ENCODE measurements around the gene BMERB1.
"Not testable (repeated sequence)": the region's sequence is repeated elsewhere in the genome, so short reads cannot be mapped to it uniquely, and the experiment has no call there.

The BMERB1 gene

DNA sequence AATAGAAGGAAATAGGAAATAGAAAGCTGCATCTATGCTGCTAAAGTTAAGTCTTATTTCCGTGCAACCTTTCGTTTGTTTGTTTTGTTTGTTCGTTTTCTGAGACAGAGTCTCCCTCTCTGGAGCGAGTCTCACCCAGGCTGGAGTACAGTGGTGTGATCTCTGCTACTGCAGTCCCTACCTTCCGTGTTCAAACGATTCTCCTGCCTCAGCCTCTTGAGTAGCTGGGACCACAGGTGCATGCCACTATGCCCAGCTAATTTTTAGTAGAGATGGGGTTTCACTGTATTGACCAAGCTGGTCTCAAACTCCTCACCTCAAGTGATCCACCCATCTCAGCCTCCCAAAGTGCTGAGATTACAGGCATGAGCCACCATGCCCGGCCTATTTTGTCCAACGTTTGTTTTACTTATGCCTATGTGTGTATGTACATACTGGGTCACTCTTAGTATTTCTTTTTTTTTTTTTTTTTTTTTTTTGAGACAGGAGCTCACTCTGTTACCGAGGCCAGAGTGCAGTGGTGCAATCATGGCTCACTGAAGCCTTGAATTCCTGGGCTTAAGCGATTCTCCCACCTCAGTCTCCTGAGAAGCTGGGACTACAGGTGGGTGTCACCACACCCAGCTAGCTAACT lies 16.8 kb downstream of the BMERB1 start:
- no peak overlapping the region for H3K4me3 ChIP-seq (ENCODE audit: low read depth, low read length)
- TF ChIP-seq CTCF (IDR thresholded peaks at IDR 0.05; ENCODE audit: low read depth, low read length), result no peak

DNA sequence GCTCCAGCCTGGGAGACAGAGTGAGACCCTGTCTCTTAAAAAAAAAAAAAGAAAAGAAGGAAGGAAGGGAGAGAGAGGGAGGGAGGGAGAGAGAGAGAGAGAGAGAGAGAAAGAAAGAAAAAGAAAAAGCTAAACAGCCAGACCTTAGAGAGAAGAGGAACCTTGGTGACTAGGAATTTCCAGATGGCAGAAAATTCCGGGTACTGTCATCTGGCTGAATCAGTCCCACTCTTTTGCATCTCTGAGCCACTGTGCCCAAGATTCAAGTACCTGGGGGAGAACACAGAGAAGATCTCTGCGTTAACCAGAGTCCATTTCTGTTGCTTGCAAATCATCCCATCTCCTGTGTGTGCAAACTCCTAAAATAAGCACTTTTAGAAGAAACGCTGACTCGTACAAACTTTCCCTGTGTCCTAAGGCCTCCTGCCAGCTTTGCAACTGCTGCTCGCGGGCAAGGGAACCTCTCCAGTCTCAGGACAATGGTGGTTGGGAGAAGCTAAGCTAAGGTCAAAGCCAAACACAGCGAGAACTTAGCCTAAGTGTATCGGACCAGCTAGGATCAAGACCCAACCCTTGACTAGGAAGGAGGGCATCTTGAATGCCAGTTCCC lies 18.0 kb downstream of the BMERB1 start:
- no peak for TF ChIP-seq CTCF (IDR thresholded peaks at IDR 0.05; ENCODE audit: low read depth, low read length)

DNA sequence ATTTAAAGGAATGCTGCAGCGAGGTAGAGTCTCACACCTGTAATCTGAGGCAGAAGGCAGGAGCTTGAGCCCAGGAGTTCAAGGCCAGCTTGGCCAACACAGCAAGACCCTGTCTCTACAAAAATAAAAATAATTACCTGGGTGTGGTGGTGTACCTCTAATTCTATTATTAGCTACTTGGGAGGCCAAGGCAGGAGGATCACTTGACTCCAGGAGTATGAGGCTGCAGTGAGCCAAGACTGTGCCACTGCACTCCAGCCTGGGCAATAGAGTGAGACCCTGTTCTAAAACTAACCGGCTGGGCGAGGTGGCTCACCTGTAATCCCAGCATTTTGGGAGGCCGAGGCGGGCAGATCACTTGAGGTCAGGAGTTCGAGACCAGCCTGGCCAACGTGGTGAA lies 18.9 kb downstream of the BMERB1 start:
- not testable (repeated sequence) for H3K4me3 ChIP-seq (ENCODE audit: low read depth, low read length)

More for the DNA sequence above, 18.0 kb downstream of the BMERB1 start:
- no peak overlapping the region for H3K4me3 ChIP-seq (ENCODE audit: low read depth, low read length)

DNA sequence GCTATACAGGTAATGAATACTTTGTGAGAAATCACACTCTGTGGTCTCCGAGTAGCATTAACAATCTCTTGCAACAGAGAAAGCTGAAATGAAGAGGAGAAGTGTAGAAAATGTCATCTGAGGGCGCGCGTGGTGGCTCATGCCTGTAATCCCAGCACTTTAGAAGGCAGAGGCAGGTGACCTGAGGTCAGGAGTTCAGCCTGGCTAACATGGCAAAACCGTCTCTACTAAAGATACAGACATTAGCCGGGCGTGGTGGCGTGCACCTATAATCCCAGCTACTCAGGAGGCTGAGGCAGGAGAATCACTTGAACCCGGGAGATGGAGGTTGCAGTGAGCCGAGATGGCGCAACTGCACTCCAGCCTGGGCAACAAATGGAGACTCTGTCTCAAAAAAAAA lies 20.5 kb downstream of the BMERB1 start:
- not testable (repeated sequence) for H3K4me3 ChIP-seq (ENCODE audit: low read depth, low read length)

- no peak overlapping the region for H3K4me3 ChIP-seq (ENCODE audit: low read depth, low read length)
- TF ChIP-seq CTCF (IDR thresholded peaks at IDR 0.05; ENCODE audit: low read depth, low read length), result no peak
These were observed 23.0 kb downstream of the BMERB1 start for GRCh38 chr16:15457400-15457799.

GRCh38 chr16:15457958-15458357 lies 23.6 kb downstream of the BMERB1 start:
- H3K4me3 ChIP-seq (ENCODE audit: low read depth, low read length), result no peak overlapping the region
- TF ChIP-seq CTCF (IDR thresholded peaks at IDR 0.05; ENCODE audit: low read depth, low read length), result no peak

DNA sequence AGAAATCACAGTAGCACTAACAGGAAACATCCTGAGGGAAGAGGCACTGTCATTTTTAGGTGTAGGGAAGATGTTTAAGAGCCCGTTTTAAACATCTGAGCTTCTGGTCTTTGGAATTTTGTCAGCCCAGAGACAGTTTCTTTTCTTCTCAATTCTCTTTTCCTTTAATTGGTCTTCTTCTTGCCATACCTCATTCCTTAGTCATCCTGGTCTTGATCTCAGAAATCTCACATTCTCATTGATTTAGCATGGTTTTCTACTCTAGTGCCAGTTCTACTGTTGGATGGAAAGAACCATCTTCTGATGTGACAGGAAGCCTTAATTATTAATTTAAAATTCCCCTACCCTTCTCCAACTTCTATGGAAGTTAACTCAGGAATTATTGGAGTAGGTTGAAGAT lies 25.4 kb downstream of the BMERB1 start:
- no peak for TF ChIP-seq CTCF (IDR thresholded peaks at IDR 0.05; ENCODE audit: low read depth, low read length)
- no peak overlapping the region for H3K4me3 ChIP-seq (ENCODE audit: low read depth, low read length)

DNA sequence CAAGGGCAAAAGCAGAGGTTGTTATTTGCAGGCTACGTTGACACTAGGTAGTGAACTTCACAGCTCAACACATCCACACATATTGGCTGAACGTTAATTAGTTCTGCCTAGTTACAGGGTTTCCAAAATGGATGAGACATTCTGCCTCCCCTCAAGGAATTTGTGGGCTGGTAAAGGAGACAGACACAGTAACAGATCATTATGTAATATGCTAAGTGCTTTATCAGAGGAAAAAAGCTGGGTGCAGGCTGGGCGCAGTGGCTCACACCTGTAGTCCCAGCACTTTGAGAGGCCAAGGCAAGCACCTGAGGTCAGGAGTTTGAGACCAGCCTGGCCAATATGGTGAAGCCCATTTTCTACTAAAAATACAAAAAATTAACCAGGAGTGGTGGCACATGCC lies 26.2 kb downstream of the BMERB1 start:
- no peak for TF ChIP-seq CTCF (IDR thresholded peaks at IDR 0.05; ENCODE audit: low read depth, low read length)
- no peak overlapping the region for H3K4me3 ChIP-seq (ENCODE audit: low read depth, low read length)
